ENCODE results near the gene TAS2R60. TPM values are rescaled to one million over a fixed set of nuclear protein-coding genes. Genes with fewer than 3 reads are reported as not detected.

The TAS2R60 gene
- total RNA-seq, 1 experiment from 2014 or later: 0.24 TPM

DNA sequence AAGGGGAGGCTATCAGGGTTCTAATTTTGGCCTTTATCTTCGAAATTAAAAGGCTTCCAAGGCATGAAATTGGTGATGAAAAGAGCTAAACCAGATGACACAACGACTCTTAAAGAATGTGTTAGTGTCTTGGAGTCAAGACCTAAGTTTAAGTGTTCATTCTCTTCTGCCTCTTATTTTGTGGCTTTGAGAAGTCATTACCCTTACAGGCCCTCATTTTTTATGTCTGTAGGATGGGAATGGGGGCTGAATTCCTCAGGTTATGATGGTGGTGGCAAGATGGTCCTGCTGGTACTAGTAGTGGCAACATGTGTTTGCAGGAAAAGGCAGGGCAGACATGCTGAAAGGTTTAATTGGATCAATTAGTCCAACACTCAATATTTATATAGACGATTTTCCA lies 15.4 kb downstream of the TAS2R60 start (continued):
- TF ChIP-seq ZNF219 (CRISPR knock-in tag; IDR thresholded peaks at IDR 0.05; ENCODE audit: borderline replicate concordance): no peak
- TF ChIP-seq NR1H2 (CRISPR knock-in tag; IDR thresholded peaks at IDR 0.05): no peak
- no peak for TF ChIP-seq CREB1 (CRISPR knock-in tag; IDR thresholded peaks at IDR 0.05)
- TF ChIP-seq, protein P1, sequence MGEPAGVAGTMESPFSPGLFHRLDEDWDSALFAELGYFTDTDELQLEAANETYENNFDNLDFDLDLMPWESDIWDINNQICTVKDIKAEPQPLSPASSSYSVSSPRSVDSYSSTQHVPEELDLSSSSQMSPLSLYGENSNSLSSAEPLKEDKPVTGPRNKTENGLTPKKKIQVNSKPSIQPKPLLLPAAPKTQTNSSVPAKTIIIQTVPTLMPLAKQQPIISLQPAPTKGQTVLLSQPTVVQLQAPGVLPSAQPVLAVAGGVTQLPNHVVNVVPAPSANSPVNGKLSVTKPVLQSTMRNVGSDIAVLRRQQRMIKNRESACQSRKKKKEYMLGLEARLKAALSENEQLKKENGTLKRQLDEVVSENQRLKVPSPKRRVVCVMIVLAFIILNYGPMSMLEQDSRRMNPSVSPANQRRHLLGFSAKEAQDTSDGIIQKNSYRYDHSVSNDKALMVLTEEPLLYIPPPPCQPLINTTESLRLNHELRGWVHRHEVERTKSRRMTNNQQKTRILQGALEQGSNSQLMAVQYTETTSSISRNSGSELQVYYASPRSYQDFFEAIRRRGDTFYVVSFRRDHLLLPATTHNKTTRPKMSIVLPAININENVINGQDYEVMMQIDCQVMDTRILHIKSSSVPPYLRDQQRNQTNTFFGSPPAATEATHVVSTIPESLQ (CRISPR knock-in tag; IDR thresholded peaks at IDR 0.05): no peak

DNA sequence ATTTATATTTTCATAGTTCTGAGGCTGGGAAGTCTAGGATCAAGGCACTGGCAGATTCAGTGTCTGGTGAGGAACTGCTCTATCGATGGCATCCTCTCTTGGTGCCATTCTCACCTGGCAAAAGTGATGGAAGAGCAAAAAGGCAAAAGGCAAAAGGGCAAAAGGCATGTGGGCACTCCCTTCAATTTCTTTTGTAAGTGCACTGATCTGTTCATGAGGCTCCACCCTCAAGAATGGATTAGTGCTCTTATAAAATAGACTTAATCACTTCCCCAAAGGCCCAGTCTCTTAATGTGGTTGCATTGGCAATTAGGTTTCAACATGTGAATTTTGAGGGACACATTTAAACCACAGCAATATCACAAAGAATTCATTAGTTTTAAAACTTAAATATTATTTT lies 16.1 kb downstream of the TAS2R60 start:
- ATAC-seq: no peak
- Mint-ChIP-seq H3K27me3 (ENCODE audit: low read depth) (no peaks in the 10 kb centered on the region), H3K4me3 (no peak overlapping the region), H3K4me1 (peaks cover 5% of the 10 kb centered on the region), H3K9me3 (peaks cover 34% of the 10 kb centered on the region), H3K27ac (no peak overlapping the region), H3K36me3 (peaks cover 19% of the 10 kb centered on the region)
- TF ChIP-seq ZNF317 (CRISPR knock-in tag; IDR thresholded peaks at IDR 0.05; ENCODE audit: borderline replicate concordance, low read depth) (no peak), TCF7 (CRISPR knock-in tag; IDR thresholded peaks at IDR 0.05; ENCODE audit: low read depth) (no peak), RORB (CRISPR knock-in tag; IDR thresholded peaks at IDR 0.05) (no peak), ETV6 (CRISPR knock-in tag; IDR thresholded peaks at IDR 0.05) (no peak), ZNF121 (CRISPR knock-in tag; IDR thresholded peaks at IDR 0.05) (no peak), ESRRA (CRISPR knock-in tag; IDR thresholded peaks at IDR 0.05; ENCODE audit: borderline replicate concordance) (no peak), OVOL2 (CRISPR knock-in tag; IDR thresholded peaks at IDR 0.05; ENCODE audit: borderline replicate concordance) (no peak), CBFB (CRISPR knock-in tag; IDR thresholded peaks at IDR 0.05; ENCODE audit: low read depth) (no peak), GRHL2 (CRISPR knock-in tag; IDR thresholded peaks at IDR 0.05; ENCODE audit: insufficient replicate concordance, severe bottlenecking) (no peak), ATF1 (CRISPR knock-in tag; IDR thresholded peaks at IDR 0.05) (no peak), TEAD4 (CRISPR knock-in tag; IDR thresholded peaks at IDR 0.05) (no peak)
- TF ChIP-seq, protein P2, sequence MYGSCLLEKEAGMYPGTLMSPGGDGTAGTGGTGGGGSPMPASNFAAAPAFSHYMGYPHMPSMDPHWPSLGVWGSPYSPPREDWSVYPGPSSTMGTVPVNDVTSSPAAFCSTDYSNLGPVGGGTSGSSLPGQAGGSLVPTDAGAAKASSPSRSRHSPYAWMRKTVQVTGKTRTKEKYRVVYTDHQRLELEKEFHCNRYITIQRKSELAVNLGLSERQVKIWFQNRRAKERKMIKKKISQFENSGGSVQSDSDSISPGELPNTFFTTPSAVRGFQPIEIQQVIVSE (CRISPR knock-in tag; IDR thresholded peaks at IDR 0.05; ENCODE audit: borderline replicate concordance): no peak
- TF ChIP-seq, protein P3, sequence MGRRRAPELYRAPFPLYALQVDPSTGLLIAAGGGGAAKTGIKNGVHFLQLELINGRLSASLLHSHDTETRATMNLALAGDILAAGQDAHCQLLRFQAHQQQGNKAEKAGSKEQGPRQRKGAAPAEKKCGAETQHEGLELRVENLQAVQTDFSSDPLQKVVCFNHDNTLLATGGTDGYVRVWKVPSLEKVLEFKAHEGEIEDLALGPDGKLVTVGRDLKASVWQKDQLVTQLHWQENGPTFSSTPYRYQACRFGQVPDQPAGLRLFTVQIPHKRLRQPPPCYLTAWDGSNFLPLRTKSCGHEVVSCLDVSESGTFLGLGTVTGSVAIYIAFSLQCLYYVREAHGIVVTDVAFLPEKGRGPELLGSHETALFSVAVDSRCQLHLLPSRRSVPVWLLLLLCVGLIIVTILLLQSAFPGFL (CRISPR knock-in tag; IDR thresholded peaks at IDR 0.05; ENCODE audit: borderline replicate concordance): no peak
- TF ChIP-seq, protein P4, sequence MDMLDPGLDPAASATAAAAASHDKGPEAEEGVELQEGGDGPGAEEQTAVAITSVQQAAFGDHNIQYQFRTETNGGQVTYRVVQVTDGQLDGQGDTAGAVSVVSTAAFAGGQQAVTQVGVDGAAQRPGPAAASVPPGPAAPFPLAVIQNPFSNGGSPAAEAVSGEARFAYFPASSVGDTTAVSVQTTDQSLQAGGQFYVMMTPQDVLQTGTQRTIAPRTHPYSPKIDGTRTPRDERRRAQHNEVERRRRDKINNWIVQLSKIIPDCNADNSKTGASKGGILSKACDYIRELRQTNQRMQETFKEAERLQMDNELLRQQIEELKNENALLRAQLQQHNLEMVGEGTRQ (CRISPR knock-in tag; IDR thresholded peaks at IDR 0.05): no peak
- TF ChIP-seq, protein P5, sequence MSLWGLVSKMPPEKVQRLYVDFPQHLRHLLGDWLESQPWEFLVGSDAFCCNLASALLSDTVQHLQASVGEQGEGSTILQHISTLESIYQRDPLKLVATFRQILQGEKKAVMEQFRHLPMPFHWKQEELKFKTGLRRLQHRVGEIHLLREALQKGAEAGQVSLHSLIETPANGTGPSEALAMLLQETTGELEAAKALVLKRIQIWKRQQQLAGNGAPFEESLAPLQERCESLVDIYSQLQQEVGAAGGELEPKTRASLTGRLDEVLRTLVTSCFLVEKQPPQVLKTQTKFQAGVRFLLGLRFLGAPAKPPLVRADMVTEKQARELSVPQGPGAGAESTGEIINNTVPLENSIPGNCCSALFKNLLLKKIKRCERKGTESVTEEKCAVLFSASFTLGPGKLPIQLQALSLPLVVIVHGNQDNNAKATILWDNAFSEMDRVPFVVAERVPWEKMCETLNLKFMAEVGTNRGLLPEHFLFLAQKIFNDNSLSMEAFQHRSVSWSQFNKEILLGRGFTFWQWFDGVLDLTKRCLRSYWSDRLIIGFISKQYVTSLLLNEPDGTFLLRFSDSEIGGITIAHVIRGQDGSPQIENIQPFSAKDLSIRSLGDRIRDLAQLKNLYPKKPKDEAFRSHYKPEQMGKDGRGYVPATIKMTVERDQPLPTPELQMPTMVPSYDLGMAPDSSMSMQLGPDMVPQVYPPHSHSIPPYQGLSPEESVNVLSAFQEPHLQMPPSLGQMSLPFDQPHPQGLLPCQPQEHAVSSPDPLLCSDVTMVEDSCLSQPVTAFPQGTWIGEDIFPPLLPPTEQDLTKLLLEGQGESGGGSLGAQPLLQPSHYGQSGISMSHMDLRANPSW (CRISPR knock-in tag; conservative IDR thresholded peaks at IDR 0.05; ENCODE audit: low read depth): no peak
- TF ChIP-seq, protein P6, sequence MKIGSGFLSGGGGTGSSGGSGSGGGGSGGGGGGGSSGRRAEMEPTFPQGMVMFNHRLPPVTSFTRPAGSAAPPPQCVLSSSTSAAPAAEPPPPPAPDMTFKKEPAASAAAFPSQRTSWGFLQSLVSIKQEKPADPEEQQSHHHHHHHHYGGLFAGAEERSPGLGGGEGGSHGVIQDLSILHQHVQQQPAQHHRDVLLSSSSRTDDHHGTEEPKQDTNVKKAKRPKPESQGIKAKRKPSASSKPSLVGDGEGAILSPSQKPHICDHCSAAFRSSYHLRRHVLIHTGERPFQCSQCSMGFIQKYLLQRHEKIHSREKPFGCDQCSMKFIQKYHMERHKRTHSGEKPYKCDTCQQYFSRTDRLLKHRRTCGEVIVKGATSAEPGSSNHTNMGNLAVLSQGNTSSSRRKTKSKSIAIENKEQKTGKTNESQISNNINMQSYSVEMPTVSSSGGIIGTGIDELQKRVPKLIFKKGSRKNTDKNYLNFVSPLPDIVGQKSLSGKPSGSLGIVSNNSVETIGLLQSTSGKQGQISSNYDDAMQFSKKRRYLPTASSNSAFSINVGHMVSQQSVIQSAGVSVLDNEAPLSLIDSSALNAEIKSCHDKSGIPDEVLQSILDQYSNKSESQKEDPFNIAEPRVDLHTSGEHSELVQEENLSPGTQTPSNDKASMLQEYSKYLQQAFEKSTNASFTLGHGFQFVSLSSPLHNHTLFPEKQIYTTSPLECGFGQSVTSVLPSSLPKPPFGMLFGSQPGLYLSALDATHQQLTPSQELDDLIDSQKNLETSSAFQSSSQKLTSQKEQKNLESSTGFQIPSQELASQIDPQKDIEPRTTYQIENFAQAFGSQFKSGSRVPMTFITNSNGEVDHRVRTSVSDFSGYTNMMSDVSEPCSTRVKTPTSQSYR (CRISPR knock-in tag; IDR thresholded peaks at IDR 0.05): no peak
- no peak for DNase-seq (ENCODE audit: low spot score)
- CTCF ChIA-PET: no interaction called here
- POLR2A ChIA-PET: no interaction called here

All from WTC11 (cell line).